Measurements from ENCODE around the gene MAPK12. TPM values are rescaled to one million over a fixed set of nuclear protein-coding genes. Genes with fewer than 3 reads are reported as not detected.

MAPK12 gene
- total RNA-seq, 3 donors from 2014 or later, result 3.3 to 4.3 (median 3.9) TPM

- peaks cover 14% of the 10 kb centered on the region for H3K4me1 Mint-ChIP-seq (ENCODE audit: low read depth)
- DNase-seq, result peak; percentile 60
- H3K4me3 Mint-ChIP-seq, result peak overlapping the region; percentile 69
- H3K9me3 Mint-ChIP-seq, result no peaks in the 10 kb centered on the region
- ATAC-seq, result peak; percentile 51 to 57
- no peaks in the 10 kb centered on the region for H3K36me3 Mint-ChIP-seq (ENCODE audit: insufficient read depth)
- H3K27me3 Mint-ChIP-seq (ENCODE audit: low read depth), result peaks cover 2% of the 10 kb centered on the region
These were observed 9.3 kb upstream of the MAPK12 start for GRCh38 chr22:50270666-50271394.

- Mint-ChIP-seq H3K4me1 (ENCODE audit: low read depth) (peaks cover 14% of the 10 kb centered on the region), H3K9me3 (no peaks in the 10 kb centered on the region), H3K4me3 (peak within 1 kb of the TSS; percentile 69), H3K36me3 (ENCODE audit: insufficient read depth) (no peaks in the 10 kb centered on the region), H3K27me3 (ENCODE audit: low read depth) (peaks cover 3% of the 10 kb centered on the region)
- DNase-seq, result peak; percentile 68
- peak; percentile 55 to 71 for ATAC-seq
These were observed 8.6 kb upstream of the MAPK12 start, which contains the start of gene MAPK11 for GRCh38 chr22:50269970-50270665. Gene MAPK11 (minus strand): TSS chr22:50270380. CDS start chr22:50270292, 88 bp downstream.

GRCh38 chr22:50269573-50269969 lies 8.1 kb upstream of the MAPK12 start:
- Mint-ChIP-seq H3K4me3 (peak overlapping the region; percentile 68), H3K9me3 (no peaks in the 10 kb centered on the region), H3K4me1 (ENCODE audit: low read depth) (peaks cover 14% of the 10 kb centered on the region), H3K36me3 (ENCODE audit: insufficient read depth) (no peaks in the 10 kb centered on the region), H3K27me3 (ENCODE audit: low read depth) (peaks cover 5% of the 10 kb centered on the region)
- no peak for ATAC-seq
- DNase-seq, result no peak

- Mint-ChIP-seq H3K9me3 (no peaks in the 10 kb centered on the region), H3K36me3 (ENCODE audit: insufficient read depth) (no peaks in the 10 kb centered on the region), H3K4me1 (ENCODE audit: low read depth) (peaks cover 12% of the 10 kb centered on the region), H3K4me3 (no peak overlapping the region), H3K27me3 (ENCODE audit: low read depth) (peaks cover 5% of the 10 kb centered on the region)
- DNase-seq (no peak), ATAC-seq (no peak)
These were observed 7.2 kb upstream of the MAPK12 start for GRCh38 chr22:50268655-50269113.

- Mint-ChIP-seq H3K27me3 (ENCODE audit: low read depth) (peaks cover 7% of the 10 kb centered on the region), H3K9me3 (no peaks in the 10 kb centered on the region), H3K4me1 (ENCODE audit: low read depth) (peaks cover 12% of the 10 kb centered on the region)
These were observed 6.3 kb upstream of the MAPK12 start for GRCh38 chr22:50267591-50268390.

GRCh38 chr22:50266994-50267393 lies 5.5 kb upstream of the MAPK12 start:
- H3K27me3 Mint-ChIP-seq (ENCODE audit: low read depth), result peaks cover 13% of the 10 kb centered on the region
- H3K9me3 Mint-ChIP-seq, result no peaks in the 10 kb centered on the region
- H3K4me1 Mint-ChIP-seq (ENCODE audit: low read depth), result peaks cover 16% of the 10 kb centered on the region
- ATAC-seq, result no peak
- DNase-seq, result no peak
- no peaks in the 10 kb centered on the region for H3K36me3 Mint-ChIP-seq (ENCODE audit: insufficient read depth)
- H3K4me3 Mint-ChIP-seq, result no peak overlapping the region

More at GRCh38 chr22:50267591-50268390, 6.3 kb upstream of the MAPK12 start:
- ATAC-seq, result peak; percentile 11 to 34
- DNase-seq, result peak; percentile 44
- Mint-ChIP-seq H3K36me3 (ENCODE audit: insufficient read depth) (no peaks in the 10 kb centered on the region), H3K4me3 (no peak overlapping the region)

GRCh38 chr22:50264946-50265669 lies 3.6 kb upstream of the MAPK12 start:
- peaks cover 19% of the 10 kb centered on the region for H3K27me3 Mint-ChIP-seq (ENCODE audit: low read depth)
- no peaks in the 10 kb centered on the region for H3K36me3 Mint-ChIP-seq (ENCODE audit: insufficient read depth)
- H3K9me3 Mint-ChIP-seq, result no peaks in the 10 kb centered on the region
- ATAC-seq (no peak), DNase-seq (no peak)
- H3K4me1 Mint-ChIP-seq (ENCODE audit: low read depth), result peaks cover 16% of the 10 kb centered on the region
- H3K4me3 Mint-ChIP-seq, result peak overlapping the region; percentile 29

GRCh38 chr22:50264104-50264745 lies 2.7 kb upstream of the MAPK12 start:
- Mint-ChIP-seq H3K9me3 (no peaks in the 10 kb centered on the region), H3K4me3 (no peak overlapping the region), H3K27me3 (ENCODE audit: low read depth) (peaks cover 23% of the 10 kb centered on the region), H3K36me3 (ENCODE audit: insufficient read depth) (no peaks in the 10 kb centered on the region), H3K4me1 (ENCODE audit: low read depth) (peaks cover 16% of the 10 kb centered on the region)
- ATAC-seq (no peak), DNase-seq (no peak)

- Mint-ChIP-seq H3K36me3 (ENCODE audit: insufficient read depth) (no peaks in the 10 kb centered on the region), H3K4me1 (ENCODE audit: low read depth) (peaks cover 9% of the 10 kb centered on the region), H3K9me3 (no peaks in the 10 kb centered on the region), H3K27me3 (ENCODE audit: low read depth) (peaks cover 27% of the 10 kb centered on the region), H3K4me3 (no peak overlapping the region)
- DNase-seq (no peak), ATAC-seq (no peak)
These were observed 1.6 kb upstream of the MAPK12 start for GRCh38 chr22:50262973-50263617.

GRCh38 chr22:50262460-50262911 lies 1.0 kb upstream of the MAPK12 start:
- peak overlapping the region; percentile 55 for H3K4me3 Mint-ChIP-seq
- peaks cover 8% of the 10 kb centered on the region for H3K4me1 Mint-ChIP-seq (ENCODE audit: low read depth)
- H3K27me3 Mint-ChIP-seq (ENCODE audit: low read depth), result peaks cover 27% of the 10 kb centered on the region
- no peak for ATAC-seq
- no peaks in the 10 kb centered on the region for H3K36me3 Mint-ChIP-seq (ENCODE audit: insufficient read depth)
- H3K9me3 Mint-ChIP-seq, result no peaks in the 10 kb centered on the region
- DNase-seq, result no peak

- peaks cover 8% of the 10 kb centered on the region for H3K4me1 Mint-ChIP-seq (ENCODE audit: low read depth)
- H3K9me3 Mint-ChIP-seq, result no peaks in the 10 kb centered on the region
- H3K27me3 Mint-ChIP-seq (ENCODE audit: low read depth), result peaks cover 29% of the 10 kb centered on the region
- DNase-seq (no peak), ATAC-seq (peak; percentile 46 to 55)
- no peaks in the 10 kb centered on the region for H3K36me3 Mint-ChIP-seq (ENCODE audit: insufficient read depth)
- peak overlapping the region; percentile 16 for H3K4me3 Mint-ChIP-seq
These were observed 475 bp downstream of the MAPK12 start for GRCh38 chr22:50260801-50261614.

GRCh38 chr22:50260434-50260800 lies 1.1 kb downstream of the MAPK12 start:
- Mint-ChIP-seq H3K36me3 (ENCODE audit: insufficient read depth) (no peaks in the 10 kb centered on the region), H3K4me3 (peak overlapping the region; percentile 16), H3K9me3 (no peaks in the 10 kb centered on the region), H3K4me1 (ENCODE audit: low read depth) (peaks cover 8% of the 10 kb centered on the region), H3K27me3 (ENCODE audit: low read depth) (peaks cover 29% of the 10 kb centered on the region)
- no peak for ATAC-seq
- no peak for DNase-seq

Data from activated T-cell treated with anti-CD3 and anti-CD28 coated beads, Interleukin-2, amount 50 U/mL, for 4 hours (primary cell).